ENCODE data around the gene SET. TPM values are rescaled to one million over a fixed set of nuclear protein-coding genes. Genes with fewer than 3 reads are reported as not detected.

The SET gene, protein sequence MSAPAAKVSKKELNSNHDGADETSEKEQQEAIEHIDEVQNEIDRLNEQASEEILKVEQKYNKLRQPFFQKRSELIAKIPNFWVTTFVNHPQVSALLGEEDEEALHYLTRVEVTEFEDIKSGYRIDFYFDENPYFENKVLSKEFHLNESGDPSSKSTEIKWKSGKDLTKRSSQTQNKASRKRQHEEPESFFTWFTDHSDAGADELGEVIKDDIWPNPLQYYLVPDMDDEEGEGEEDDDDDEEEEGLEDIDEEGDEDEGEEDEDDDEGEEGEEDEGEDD
- 311 and 341 TPM in 2 replicates for total RNA-seq

GRCh38 chr9:128688501-128689292, at the start of gene SET:
SET (plus strand) TSS chr9:128689222; CDS start chr9:128689583, 361 bp downstream.

GRCh38 chr9:128656416-128657343, 32.3 kb upstream of the SET start, which contains the start of gene DYNC2I2:
DYNC2I2 (minus strand) TSS chr9:128656847; CDS start chr9:128656726, 121 bp downstream.

GRCh38 chr9:128702445-128702948, 13.5 kb downstream of the SET start, which contains the start of gene PKN3:
PKN3 (plus strand) TSS chr9:128702503; CDS start chr9:128702916, 413 bp downstream.

GRCh38 chr9:128723866-128724743, 35.1 kb downstream of the SET start, which contains the start of gene ZDHHC12:
ZDHHC12 (minus strand) TSS chr9:128724127; CDS start chr9:128724093, 34 bp downstream.

Other genes starting within 250 kb of the SET start
- 31.4 and 34.7 TPM in 2 replicates for gene ODF2, start 233.2 kb upstream of the SET start, total RNA-seq
- gene GLE1, start 184.5 kb upstream of the SET start, total RNA-seq = 25.5 and 28.4 TPM in 2 replicates
- 147 and 175 TPM in 2 replicates for gene SPTAN1, start 136.6 kb upstream of the SET start, total RNA-seq
- 103 and 105 TPM in 2 replicates for gene DYNC2I2, start 32.4 kb upstream of the SET start, total RNA-seq
- gene PKN3, start 13.3 kb downstream of the SET start, total RNA-seq = 5.8 and 6.3 TPM in 2 replicates
- gene ZDHHC12, start 34.9 kb downstream of the SET start, total RNA-seq = 143 and 144 TPM in 2 replicates
- 22.3 and 30.7 TPM in 2 replicates for gene ZER1, start 82.7 kb downstream of the SET start, total RNA-seq
- 16.9 and 18.1 TPM in 2 replicates for gene TBC1D13, start 98.0 kb downstream of the SET start, total RNA-seq
- gene ENDOG, start 129.3 kb downstream of the SET start, total RNA-seq = 48.5 and 53.8 TPM in 2 replicates
- gene SPOUT1, start 140.6 kb downstream of the SET start, total RNA-seq = 31.3 and 31.5 TPM in 2 replicates
- 14.4 and 19.9 TPM in 2 replicates for gene KYAT1, start 192.7 kb downstream of the SET start, total RNA-seq
- 249 and 268 TPM in 2 replicates for gene LRRC8A, start 192.9 kb downstream of the SET start, total RNA-seq
- gene PHYHD1, start 231.8 kb downstream of the SET start, total RNA-seq = 6.3 and 9.1 TPM in 2 replicates